ENCODE results near the gene ATP8B4. TPM values are rescaled to one million over a fixed set of nuclear protein-coding genes. Genes with fewer than 3 reads are reported as not detected.

Gene ATP8B4
- total and polyA plus RNA-seq, 2 donors (not counting 3 experiments of a cell fraction or from before 2014, with no cell fraction given), result not detected

GRCh38 chr15:50003786-50004334, 115.2 kb downstream of the ATP8B4 start:
- no peaks in the 10 kb centered on the region for H3K4me1 ChIP-seq (ENCODE audit: control insufficient read depth, extremely low read depth, insufficient read depth, low read length)
- no peaks in the 10 kb centered on the region for H3K79me2 ChIP-seq (ENCODE audit: control insufficient read depth, insufficient read depth, low read length)
- BruUV-seq (replicated peaks), result no TSS peak
- H3K9me3 ChIP-seq (replicated peaks; ENCODE audit: control insufficient read depth, insufficient read depth, low read length), result no peaks in the 10 kb centered on the region
- no peak overlapping the region for H3K27ac ChIP-seq (ENCODE audit: insufficient read depth, low read depth, low read length)
- no peak overlapping the region for H3K4me2 ChIP-seq (ENCODE audit: insufficient read depth, low read length)
- ChIA-PET POLR2A (no interaction called here), CTCF (interaction anchor here (0.7 to 2.8 kb wide), 16 partner anchors 10 to 1142 kb away, joined by 3 to 53 read pairs (median 5); partner anchors contain the start of gene FGF7)
- H3K9ac ChIP-seq (replicated peaks; ENCODE audit: extremely low read depth, insufficient read depth, low read length), result no peak overlapping the region
- H4K20me1 ChIP-seq (replicated peaks; ENCODE audit: control insufficient read depth, extremely low read depth, insufficient read depth, low read length), result no peaks in the 10 kb centered on the region
- DNase-seq (ENCODE audit: low read depth, low spot score) (peak; percentile 63), FAIRE-seq (peak; percentile 95)
- H3K27me3 ChIP-seq (ENCODE audit: control insufficient read depth in 2 of 2, insufficient read depth in 2 of 2, low read length in 2 of 2), result peaks cover 0 to 28% of the 10 kb centered on the region in 2 experiments
- TF ChIP-seq CTCF (IDR thresholded peaks at IDR 0.05; ENCODE audit: extremely low read depth in 1 of 2, insufficient read depth in 1 of 2, low read depth in 1 of 2, low read length in 2 of 2) (peak; percentile 74 to 75), MAX (IDR thresholded peaks at IDR 0.05; ENCODE audit: insufficient read depth, insufficient read length) (peak; percentile 62), POLR2A (IDR thresholded peaks at IDR 0.05; ENCODE audit: low read depth, low read length) (no peak), POLR2AphosphoS5 (IDR thresholded peaks at IDR 0.05; ENCODE audit: insufficient read depth, low read depth, low read length) (no peak), EZH2 (IDR thresholded peaks at IDR 0.05; ENCODE audit: borderline replicate concordance, low read depth, low read length, severe bottlenecking) (no peak)
- dilution Hi-C loops (cut with MboI; ENCODE audit: extremely low pct_ligation_motif_present, low sequenced_read_pairs) (no loop called here), intact Hi-C loops (cut with micrococcal nuclease) (loop anchor here (1.0 to 10.0 kb wide), 6 partner anchors 141 to 1142 kb away; partner anchors contain the start of gene AP4E1)
- no peaks in the 10 kb centered on the region for H3K36me3 ChIP-seq (ENCODE audit: control insufficient read depth in 2 of 2, extremely low read depth in 1 of 2, insufficient read depth in 2 of 2, low read length in 2 of 2)
- no peaks in the 10 kb centered on the region for H3K9me1 ChIP-seq (replicated peaks; ENCODE audit: control insufficient read depth, extremely low read depth, insufficient read depth, low read length)
- no peak overlapping the region for H3K4me3 ChIP-seq (replicated peaks in 1 of 3; ENCODE audit: insufficient read depth in 1 of 3, low read depth in 1 of 3, low read length in 3 of 3)
- H2AFZ ChIP-seq (ENCODE audit: low read depth, low read length), result no peak overlapping the region

Data from endothelial cell of umbilical vein (primary cell).